ENCODE results near the gene IMP4.

- TF ChIP-seq RAD21 (IDR thresholded peaks at IDR 0.05; ENCODE audit: low read depth) (no peak), EP300 (IDR thresholded peaks at IDR 0.05; ENCODE audit: borderline replicate concordance) (no peak), EGR1 (IDR thresholded peaks at IDR 0.05) (no peak), CREB1 (IDR thresholded peaks at IDR 0.05; ENCODE audit: low read depth) (no peak), YY1 (IDR thresholded peaks at IDR 0.05; ENCODE audit: low read depth) (no peak), TCF12 (IDR thresholded peaks at IDR 0.05; ENCODE audit: low read depth) (no peak), ZBTB7A (IDR thresholded peaks at IDR 0.05; ENCODE audit: low read depth) (no peak), TAF1 (IDR thresholded peaks at IDR 0.05; ENCODE audit: low read depth) (no peak), FOXM1 (IDR thresholded peaks at IDR 0.05; ENCODE audit: borderline replicate concordance, low read depth) (no peak), TEAD4 (IDR thresholded peaks at IDR 0.05) (no peak), REST (IDR thresholded peaks at IDR 0.05; ENCODE audit: low read depth) (no peak), CEBPB (IDR thresholded peaks at IDR 0.05) (no peak)
- TF ChIP-seq, protein P1, sequence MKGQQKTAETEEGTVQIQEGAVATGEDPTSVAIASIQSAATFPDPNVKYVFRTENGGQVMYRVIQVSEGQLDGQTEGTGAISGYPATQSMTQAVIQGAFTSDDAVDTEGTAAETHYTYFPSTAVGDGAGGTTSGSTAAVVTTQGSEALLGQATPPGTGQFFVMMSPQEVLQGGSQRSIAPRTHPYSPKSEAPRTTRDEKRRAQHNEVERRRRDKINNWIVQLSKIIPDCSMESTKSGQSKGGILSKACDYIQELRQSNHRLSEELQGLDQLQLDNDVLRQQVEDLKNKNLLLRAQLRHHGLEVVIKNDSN (IDR thresholded peaks at IDR 0.05): no peak
- TF ChIP-seq, protein P2, sequence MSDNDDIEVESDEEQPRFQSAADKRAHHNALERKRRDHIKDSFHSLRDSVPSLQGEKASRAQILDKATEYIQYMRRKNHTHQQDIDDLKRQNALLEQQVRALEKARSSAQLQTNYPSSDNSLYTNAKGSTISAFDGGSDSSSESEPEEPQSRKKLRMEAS (IDR thresholded peaks at IDR 0.05): no peak
Observed at GRCh38 chr2:130359466-130359865, 16.8 kb downstream of the IMP4 start.

Measured in Ishikawa (cell line).